PC-9 (cell line): Measurements from ENCODE around the gene SLC35F3. TPM values are rescaled to one million over a fixed set of nuclear protein-coding genes. Genes with fewer than 3 reads are reported as not detected.

ENCODE experiments used
- BruUV-seq: library from RNA; stranded (reverse); fragments of 400-500 nt; replicated peaks from 2 replicates; lab custom pipeline; 2021; lab: Mats Ljungman, UMichigan
- CTCF ChIA-PET: fragments of 300-600 bp; sonication (Branson Sonifier 250); formaldehyde crosslinking; loops from one replicate; lab custom pipeline; 2022; ENCODE audit warnings: antibody characterized with exemption; lab: Charles Lee
- POLR2A ChIA-PET: fragments of 300-600 bp; sonication (Branson Sonifier 250); formaldehyde crosslinking; loops from one replicate; lab custom pipeline; 2022; ENCODE audit warnings: antibody characterized with exemption; ENCODE audit not compliant: unreplicated experiment; lab: Charles Lee
- DNase-seq, 2 experiments: peaks; one replicate each; pipeline versions ENCODE4 v3.0.0 to v3.0.0-alpha.2; 2015 to 2022; ENCODE audit warnings: mixed read lengths in 1 of 2
- H2AFZ ChIP-seq: fragments of 200-600 bp; sonication (generic); 2 replicates; pipeline ENCODE4 v1.8.1; 2017; ENCODE audit warnings: antibody characterized with exemption
- H3F3A ChIP-seq: fragments of 200-600 bp; sonication (generic); 2 replicates; pipeline ENCODE4 v1.8.1; 2017; ENCODE audit warnings: antibody characterized with exemption, mild to moderate bottlenecking, low read depth; ENCODE audit not compliant: insufficient read depth
- H3K27ac ChIP-seq: fragments of 200-600 bp; sonication (generic); 2 replicates; pipeline ENCODE4 v1.6.1; 2016; ENCODE audit warnings: mixed run types
- H3K27me3 ChIP-seq: fragments of 200-600 bp; sonication (generic); 2 replicates; pipeline ENCODE4 v1.6.1; 2016; ENCODE audit warnings: low read depth, mixed run types; ENCODE audit not compliant: insufficient read depth
- H3K36me3 ChIP-seq: fragments of 200-600 bp; sonication (generic); 2 replicates; pipeline ENCODE4 v1.6.1; 2016; ENCODE audit warnings: low read depth, mixed run types
- H3K4me1 ChIP-seq: fragments of 200-600 bp; sonication (generic); replicated peaks from 2 replicates; pipeline ENCODE4 v1.6.1; 2016; ENCODE audit warnings: mixed run types; ENCODE audit not compliant: insufficient read depth
- H3K4me2 ChIP-seq: fragments of 200-600 bp; sonication (generic); 2 replicates; pipeline ENCODE4 v1.6.1; 2017; ENCODE audit warnings: mixed run types
- H3K4me3 ChIP-seq: fragments of 200-600 bp; sonication (generic); 2 replicates; pipeline ENCODE4 v1.6.1; 2016; ENCODE audit warnings: mixed run types
- H3K79me2 ChIP-seq: fragments of 200-600 bp; sonication (generic); 2 replicates; pipeline ENCODE4 v1.6.1; 2017; ENCODE audit warnings: low read depth, mixed run types
- H3K9me2 ChIP-seq: fragments of 200-600 bp; sonication (generic); 2 replicates; pipeline ENCODE4 v1.8.1; 2017; ENCODE audit warnings: mild to moderate bottlenecking; ENCODE audit not compliant: insufficient read depth
- H3K9me3 ChIP-seq: fragments of 200-600 bp; sonication (generic); 2 replicates; pipeline ENCODE4 v1.8.1; 2016; ENCODE audit warnings: low read depth; ENCODE audit not compliant: insufficient read depth
- H4K20me1 ChIP-seq: fragments of 200-600 bp; sonication (generic); 2 replicates; pipeline ENCODE4 v1.8.1; 2017; ENCODE audit not compliant: insufficient read depth
- EZH2 ChIP-seq: fragments of 200-600 bp; sonication (generic); IDR thresholded peaks from 2 replicates; pipeline ENCODE4 v1.8.0; 2017; ENCODE audit warnings: antibody characterized with exemption, low read depth
- intact Hi-C: fragments of 100-400 bp; cut with micrococcal nuclease; formaldehyde crosslinking; loops from one replicate; pipeline ENCODE4 v1.10.0; 2022; ENCODE audit not compliant: unreplicated experiment
- total RNA-seq: library from RNA; stranded (reverse); gene quantifications from 2 replicates; pipeline ENCODE4 v1.2.3, GENCODE V29; 2021
- TF ChIP-seq, protein P1 (sequence below): fragments of 200-600 bp; sonication (generic); conservative IDR thresholded peaks from 2 replicates; pipeline ENCODE4 v1.6.1; 2017; ENCODE audit warnings: mixed run types, antibody characterized with exemption, mild to moderate bottlenecking, moderate library complexity

The SLC35F3 gene
- total RNA-seq, 1 experiment from 2014 or later, result 6.1 TPM

DNA sequence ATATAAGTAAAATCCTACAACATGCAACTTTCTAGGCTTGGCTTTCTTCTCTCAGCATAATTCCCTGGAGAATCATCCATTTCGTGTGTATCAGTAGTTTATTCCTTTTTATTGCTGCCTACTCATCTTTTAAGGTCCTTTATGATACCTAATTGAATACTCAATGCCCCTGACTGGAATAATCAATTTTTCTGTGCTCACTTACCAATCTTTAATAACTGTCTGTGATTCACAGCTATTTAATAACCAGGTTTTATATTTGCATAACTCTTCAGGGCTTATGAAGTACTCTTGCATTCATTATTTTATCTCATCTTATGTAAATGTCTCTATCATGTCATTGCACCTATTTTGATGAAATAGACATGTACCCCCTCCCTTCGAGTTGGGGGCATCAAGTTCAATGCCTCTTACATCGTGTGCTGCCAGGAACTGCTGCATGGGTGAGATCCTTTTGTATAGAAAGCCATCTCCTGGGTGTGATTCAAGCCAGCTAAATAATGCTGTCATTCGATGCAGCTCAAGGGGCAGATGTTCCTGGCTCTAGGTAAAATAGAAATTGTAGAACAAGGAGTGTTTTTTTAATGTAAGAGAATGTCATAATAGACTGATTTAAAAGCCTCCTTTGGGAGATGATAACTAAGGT lies 222.7 kb downstream of the SLC35F3 start:
- DNase-seq, result no peak
- POLR2A ChIA-PET, result no interaction called here
- Histone ChIP-seq H3K4me1 (no peaks in the 10 kb centered on the region), H3K9me3 (no peaks in the 10 kb centered on the region), H3K27me3 (no peaks in the 10 kb centered on the region), H3K27ac (no peak overlapping the region), H3K36me3 (no peaks in the 10 kb centered on the region), H3K79me2 (no peaks in the 10 kb centered on the region), H2AFZ (no peak overlapping the region), H3K9me2 (no peaks in the 10 kb centered on the region), H4K20me1 (no peaks in the 10 kb centered on the region), H3F3A (no peaks in the 10 kb centered on the region), H3K4me2 (no peak overlapping the region), H3K4me3 (no peak overlapping the region)
- no TSS peak for BruUV-seq
- intact Hi-C loops, result no loop called here
- CTCF ChIA-PET, result no interaction called here
- TF ChIP-seq, protein P1, sequence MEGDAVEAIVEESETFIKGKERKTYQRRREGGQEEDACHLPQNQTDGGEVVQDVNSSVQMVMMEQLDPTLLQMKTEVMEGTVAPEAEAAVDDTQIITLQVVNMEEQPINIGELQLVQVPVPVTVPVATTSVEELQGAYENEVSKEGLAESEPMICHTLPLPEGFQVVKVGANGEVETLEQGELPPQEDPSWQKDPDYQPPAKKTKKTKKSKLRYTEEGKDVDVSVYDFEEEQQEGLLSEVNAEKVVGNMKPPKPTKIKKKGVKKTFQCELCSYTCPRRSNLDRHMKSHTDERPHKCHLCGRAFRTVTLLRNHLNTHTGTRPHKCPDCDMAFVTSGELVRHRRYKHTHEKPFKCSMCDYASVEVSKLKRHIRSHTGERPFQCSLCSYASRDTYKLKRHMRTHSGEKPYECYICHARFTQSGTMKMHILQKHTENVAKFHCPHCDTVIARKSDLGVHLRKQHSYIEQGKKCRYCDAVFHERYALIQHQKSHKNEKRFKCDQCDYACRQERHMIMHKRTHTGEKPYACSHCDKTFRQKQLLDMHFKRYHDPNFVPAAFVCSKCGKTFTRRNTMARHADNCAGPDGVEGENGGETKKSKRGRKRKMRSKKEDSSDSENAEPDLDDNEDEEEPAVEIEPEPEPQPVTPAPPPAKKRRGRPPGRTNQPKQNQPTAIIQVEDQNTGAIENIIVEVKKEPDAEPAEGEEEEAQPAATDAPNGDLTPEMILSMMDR, result no peak
- TF ChIP-seq EZH2, result no peak

DNA sequence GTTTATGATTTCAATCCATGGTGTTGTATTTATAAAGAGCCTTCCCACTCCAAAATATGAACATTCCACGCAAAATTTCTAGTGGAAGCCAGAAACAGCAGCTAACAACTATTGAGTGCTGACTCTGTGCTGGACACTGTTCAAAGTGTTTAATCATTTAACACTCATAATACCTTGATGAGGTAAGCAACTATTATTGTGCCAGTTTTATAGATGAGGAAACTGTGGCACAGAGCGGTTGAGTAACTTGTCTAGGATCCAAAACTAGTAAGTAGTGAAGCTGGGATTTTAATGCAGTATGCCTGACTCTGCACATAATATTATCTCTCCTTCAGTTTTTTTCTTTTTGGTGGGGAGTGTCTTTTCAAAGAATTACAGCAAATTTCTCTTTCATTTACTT lies 228.3 kb downstream of the SLC35F3 start:
- Histone ChIP-seq H3K27ac (no peak overlapping the region), H3K27me3 (no peaks in the 10 kb centered on the region), H3F3A (no peaks in the 10 kb centered on the region), H3K9me3 (no peaks in the 10 kb centered on the region), H3K4me2 (no peak overlapping the region), H3K79me2 (no peaks in the 10 kb centered on the region), H3K4me1 (no peaks in the 10 kb centered on the region), H3K4me3 (no peak overlapping the region), H4K20me1 (no peaks in the 10 kb centered on the region), H3K9me2 (no peaks in the 10 kb centered on the region), H3K36me3 (no peaks in the 10 kb centered on the region), H2AFZ (no peak overlapping the region)
- intact Hi-C loops, result no loop called here
- POLR2A ChIA-PET, result no interaction called here
- TF ChIP-seq EZH2, result no peak
- TF ChIP-seq, protein P1, result no peak
- BruUV-seq, result no TSS peak
- DNase-seq, result no peak
- CTCF ChIA-PET, result interaction anchor here (1.1 kb wide), 1 partner anchor 177 kb away, joined by 4 read pairs; no protein-coding TSS in a partner anchor

DNA sequence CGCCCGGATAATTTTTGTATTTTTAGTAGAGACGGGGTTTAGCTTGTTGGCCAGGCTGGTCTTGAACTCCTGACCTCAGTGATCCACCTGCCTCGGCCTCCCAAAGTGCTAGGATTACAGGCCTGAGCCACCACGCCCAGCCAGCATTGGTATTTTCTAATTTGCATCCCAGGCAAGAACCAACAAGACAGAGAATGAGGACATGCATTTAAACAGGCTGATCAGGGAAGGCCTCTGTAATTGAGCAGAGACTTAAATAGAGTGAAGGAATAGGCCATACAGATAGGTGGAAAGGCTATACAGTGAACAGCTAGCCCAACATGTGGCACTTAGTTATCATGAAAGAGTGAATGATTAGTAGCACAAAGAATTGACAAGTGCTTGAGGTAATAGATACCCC lies 230.4 kb downstream of the SLC35F3 start:
- H3K9me3 ChIP-seq, result no peaks in the 10 kb centered on the region
- H3K27ac ChIP-seq, result no peak overlapping the region
- H3K27me3 ChIP-seq, result no peaks in the 10 kb centered on the region
- H4K20me1 ChIP-seq, result no peaks in the 10 kb centered on the region
- intact Hi-C loops, result no loop called here
- BruUV-seq, result no TSS peak
- TF ChIP-seq, protein P1, result no peak
- TF ChIP-seq EZH2, result no peak
- H3K4me1 ChIP-seq, result no peaks in the 10 kb centered on the region
- ChIA-PET CTCF (no interaction called here), POLR2A (no interaction called here)
- no peaks in the 10 kb centered on the region for H3K9me2 ChIP-seq
- no peak overlapping the region for H3K4me3 ChIP-seq
- H3K79me2 ChIP-seq, result no peaks in the 10 kb centered on the region
- H2AFZ ChIP-seq, result no peak overlapping the region
- no peaks in the 10 kb centered on the region for H3F3A ChIP-seq
- H3K36me3 ChIP-seq, result no peaks in the 10 kb centered on the region
- no peak for DNase-seq
- H3K4me2 ChIP-seq, result no peak overlapping the region
